Cortex of kidney (tissue), 1 donor: ENCODE measurements around the gene ENPEP.
"Not testable (repeated sequence)": the region's sequence is repeated elsewhere in the genome, so short reads cannot be mapped to it uniquely, and the experiment has no call there.

Experiments
- DNase-seq: peaks from one replicate; lab custom pipeline; 2025; lab: John Stamatoyannopoulos, UW

Gene ENPEP

DNA sequence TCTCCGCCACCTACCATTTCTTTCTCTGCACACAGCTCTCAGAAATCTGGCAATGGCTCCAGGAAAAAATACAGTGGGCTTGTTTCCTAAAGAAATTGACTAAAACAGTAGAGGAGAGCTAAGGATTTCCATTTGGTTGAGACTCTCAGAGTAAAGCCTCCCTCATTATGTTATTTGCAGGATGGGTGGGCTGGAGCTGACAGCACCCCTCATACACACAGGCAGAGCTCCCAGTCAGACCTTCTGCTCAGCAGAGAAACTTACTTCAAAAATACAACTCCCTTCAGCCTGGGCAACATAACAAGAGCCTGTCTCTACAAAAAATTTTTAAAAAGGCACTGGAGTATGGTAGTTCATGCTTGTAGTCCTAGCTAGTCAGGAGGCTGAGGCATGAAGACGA lies 44.9 kb downstream of the ENPEP start:
- DNase-seq: no peak

DNA sequence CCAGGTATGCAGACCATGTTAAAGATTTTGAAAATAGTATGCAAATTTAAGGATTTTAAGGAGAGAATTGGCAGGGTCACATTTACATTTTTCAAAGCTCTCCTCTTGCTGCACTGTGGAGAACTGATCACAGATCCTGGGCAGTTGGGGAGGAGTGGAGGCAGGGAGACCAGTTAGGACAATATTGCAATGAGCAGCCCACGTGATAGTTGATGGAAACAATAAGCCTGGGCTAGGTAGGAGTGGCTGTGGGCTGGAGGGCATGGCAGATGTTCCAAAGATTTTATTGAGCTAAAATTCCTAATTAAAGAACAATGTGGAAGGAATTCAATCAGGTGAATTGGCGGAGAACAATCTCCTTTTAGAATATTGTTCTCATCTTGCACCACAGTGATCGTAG lies 50.6 kb downstream of the ENPEP start:
- DNase-seq: no peak

GRCh38 chr4:110527156-110527555 lies 51.2 kb downstream of the ENPEP start:
- DNase-seq: no peak

- DNase-seq: no peak
Measured at GRCh38 chr4:110532901-110533589, 57.1 kb downstream of the ENPEP start.

- no peak for DNase-seq
Measured at GRCh38 chr4:110533590-110533910, 57.6 kb downstream of the ENPEP start.

- DNase-seq: no peak
Measured at GRCh38 chr4:110533940-110534339, 58.0 kb downstream of the ENPEP start.

- DNase-seq: no peak
Measured at GRCh38 chr4:110540581-110540980, 64.6 kb downstream of the ENPEP start.

DNA sequence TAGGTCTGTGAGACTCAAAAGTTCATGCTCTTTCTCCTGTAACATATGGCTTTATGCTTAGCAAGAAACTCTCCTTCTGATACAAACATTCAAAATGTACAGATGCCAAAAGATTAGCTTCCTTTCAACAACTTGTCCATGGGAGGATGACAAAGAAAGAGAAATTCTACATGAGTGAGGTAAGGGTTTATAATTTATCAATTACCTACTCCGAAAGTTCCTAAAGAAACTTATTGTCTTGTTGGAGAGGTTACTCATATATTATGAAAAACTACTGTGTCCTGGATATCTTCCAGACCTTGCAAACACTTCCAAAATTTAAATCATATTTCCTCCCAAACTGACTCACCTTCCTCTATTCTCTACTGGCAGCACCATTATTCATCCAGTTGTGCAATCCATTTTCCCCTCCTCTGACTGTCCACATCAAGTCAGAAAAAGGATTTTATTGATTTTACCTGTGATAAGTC lies 65.1 kb downstream of the ENPEP start:
- DNase-seq: no peak

GRCh38 chr4:110543577-110543976 lies 67.6 kb downstream of the ENPEP start:
- DNase-seq: no peak

GRCh38 chr4:110544594-110544993 lies 68.6 kb downstream of the ENPEP start:
- no peak for DNase-seq

GRCh38 chr4:110550260-110550659 lies 74.3 kb downstream of the ENPEP start:
- DNase-seq: no peak

DNA sequence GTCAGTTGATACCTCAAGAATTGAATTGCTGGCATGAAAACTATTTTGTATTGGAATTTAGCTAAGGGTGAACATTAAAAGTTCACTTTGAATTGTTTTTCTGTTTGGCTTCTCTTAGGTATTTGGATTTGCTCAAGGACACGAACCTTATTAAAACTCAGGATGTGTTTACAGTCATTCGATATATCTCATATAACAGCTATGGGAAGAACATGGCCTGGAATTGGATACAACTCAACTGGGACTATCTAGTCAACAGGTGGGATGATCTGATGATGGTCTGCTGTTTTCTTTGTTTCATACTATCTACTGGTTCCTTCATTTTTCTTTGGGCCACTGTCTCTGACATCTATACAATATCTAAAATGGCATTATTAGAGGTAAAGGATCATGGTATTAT lies 77.2 kb downstream of the ENPEP start:
- no peak for DNase-seq

DNA sequence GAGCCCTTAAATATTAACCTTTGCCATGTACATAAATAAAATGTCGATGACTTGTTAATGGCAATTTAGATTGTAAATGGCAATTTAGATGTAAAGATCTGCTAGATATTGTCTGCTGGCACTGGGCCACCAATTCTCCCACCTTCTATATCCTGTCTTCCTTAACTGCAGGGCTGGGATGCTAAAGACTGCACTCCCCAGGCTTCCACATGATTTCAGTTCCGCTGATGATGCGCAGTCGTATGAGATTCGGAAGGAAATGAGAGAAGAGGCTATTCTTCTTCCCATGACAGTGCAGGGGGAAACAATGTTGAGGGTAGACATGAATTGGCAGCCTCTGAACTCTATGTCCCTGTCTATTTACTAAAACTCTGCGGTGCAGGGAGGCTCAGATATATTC lies 91.3 kb downstream of the ENPEP start:
- no peak for DNase-seq

- DNase-seq: not testable (repeated sequence)
Measured at GRCh38 chr4:110576696-110577095, 100.7 kb downstream of the ENPEP start.

GRCh38 chr4:110586131-110586850 lies 110.3 kb downstream of the ENPEP start:
- no peak for DNase-seq

GRCh38 chr4:110587666-110588285 lies 111.8 kb downstream of the ENPEP start:
- DNase-seq: no peak

- no peak for DNase-seq
Measured at GRCh38 chr4:110589297-110589696, 113.3 kb downstream of the ENPEP start.

- DNase-seq: no peak
Measured at GRCh38 chr4:110595583-110595982, 119.6 kb downstream of the ENPEP start.

DNA sequence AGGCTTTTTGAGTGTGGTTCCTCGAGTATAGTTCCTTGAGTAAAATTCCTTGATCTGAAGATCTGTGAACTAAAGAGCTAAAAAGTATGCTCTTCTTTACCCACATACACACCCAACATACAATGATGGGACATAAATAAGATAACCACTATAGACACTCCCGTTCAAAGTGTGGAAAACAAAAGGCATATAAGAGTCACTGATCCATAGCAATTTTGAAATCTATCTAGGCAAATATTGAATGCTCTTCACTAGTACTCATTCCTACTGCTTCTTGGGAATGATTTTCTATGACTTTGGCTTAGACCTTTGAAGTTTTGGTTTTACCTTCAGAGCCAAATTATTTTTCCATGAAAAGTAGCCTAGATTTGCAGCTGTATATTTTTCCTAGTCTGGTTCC lies 120.5 kb downstream of the ENPEP start:
- DNase-seq: no peak

- DNase-seq: no peak
Measured at GRCh38 chr4:110597582-110597981, 121.6 kb downstream of the ENPEP start.

DNA sequence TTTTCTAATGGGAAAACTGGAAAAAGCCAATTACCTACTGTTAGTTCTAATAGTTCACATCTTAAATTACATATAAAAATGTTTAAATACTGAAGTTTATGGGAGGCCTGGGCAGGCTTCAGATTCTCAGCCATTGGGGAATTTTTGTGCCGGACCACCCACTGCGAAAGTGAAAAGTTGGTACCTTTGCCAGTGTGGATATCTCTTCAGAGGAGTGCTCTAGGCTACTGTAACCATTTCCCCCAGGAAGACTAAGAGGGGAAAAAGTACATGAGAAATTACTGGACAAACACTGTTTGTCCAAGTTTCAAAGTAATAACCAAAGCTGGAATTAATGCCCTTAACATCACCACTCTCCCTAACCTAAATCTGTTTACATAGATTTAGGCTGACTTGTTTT lies 126.1 kb downstream of the ENPEP start:
- no peak for DNase-seq

DNA sequence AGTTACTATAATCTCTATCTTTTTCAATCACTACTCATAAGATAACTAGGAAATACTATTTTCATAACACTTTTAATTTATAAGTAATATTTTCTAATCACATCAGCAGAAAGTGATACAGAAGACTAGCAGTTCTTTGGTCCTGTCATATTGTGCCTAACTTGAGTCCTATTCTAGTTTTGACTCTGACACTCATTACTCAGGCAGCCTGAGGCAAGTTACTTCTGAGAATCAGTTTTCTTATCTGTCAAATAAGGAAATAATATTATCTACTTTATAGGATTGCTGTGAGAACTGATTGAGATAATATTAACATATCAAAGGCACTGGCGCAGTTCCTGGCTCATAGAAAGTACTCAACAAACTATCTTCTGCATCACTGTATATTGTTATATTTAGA lies 129.1 kb downstream of the ENPEP start:
- DNase-seq: no peak

DNA sequence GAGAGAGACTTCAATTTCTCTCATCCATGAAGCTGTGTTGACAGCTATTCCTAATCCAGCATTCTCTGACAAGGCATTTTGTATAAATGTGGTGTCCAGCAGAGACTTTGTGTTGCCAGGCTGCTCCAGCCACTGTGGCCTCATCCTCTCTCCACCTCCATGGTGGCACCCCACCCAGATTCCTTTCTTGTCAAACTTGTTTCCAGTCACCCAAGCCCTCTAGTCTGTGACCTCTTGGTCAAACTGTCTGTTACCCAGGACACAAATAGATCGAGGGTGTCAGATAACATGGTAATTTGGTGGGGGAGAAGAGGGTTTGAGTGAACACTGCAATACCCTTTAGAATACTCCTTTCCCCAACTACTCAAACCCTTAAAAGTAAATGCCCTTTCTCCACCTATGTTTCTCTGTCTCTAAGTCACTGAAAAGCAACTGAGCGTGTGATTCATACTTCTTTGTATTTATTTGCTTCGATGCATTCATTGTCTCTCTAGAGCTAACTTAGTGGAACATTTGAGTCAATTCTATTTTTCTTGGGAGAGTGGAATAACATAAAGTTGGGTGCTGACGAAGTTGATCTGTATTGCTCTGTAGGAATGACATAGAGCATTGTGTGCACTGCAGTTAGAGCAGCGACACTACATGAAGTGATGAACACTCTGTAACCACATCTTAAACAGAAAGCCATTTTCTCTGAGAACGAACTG lies 133.2 kb downstream of the ENPEP start:
- no peak for DNase-seq
